Keratinocyte (primary cell): ENCODE measurements around the gene TEAD3. TPM values are rescaled to one million over a fixed set of nuclear protein-coding genes. Genes with fewer than 3 reads are reported as not detected.

ENCODE experiments used
- DNase-seq: peaks from one replicate; pipeline ENCODE4 v3.0.0-alpha.2; 2011; ENCODE audit warnings: low read depth, missing footprints, low spot score
- FAIRE-seq: peaks from 2 replicates; lab custom pipeline; 2011; peaks lifted over from hg19 to GRCh38; lab: Jason Lieb, UNC
- H2AFZ ChIP-seq: 2 replicates; pipeline ENCODE4 v1.6.0; 2012; ENCODE audit warnings: low read length, control low read depth, inconsistent platforms; ENCODE audit not compliant: control insufficient read depth
- H3K27ac ChIP-seq: 2 replicates; pipeline ENCODE4 v1.5.1; 2011; ENCODE audit warnings: low read length; ENCODE audit not compliant: control insufficient read depth, insufficient read depth
- H3K27me3 ChIP-seq: 3 replicates; pipeline ENCODE4 v1.6.0; 2011; ENCODE audit warnings: low read length; ENCODE audit not compliant: control insufficient read depth, insufficient read depth; ENCODE audit errors: extremely low read depth
- H3K36me3 ChIP-seq, 2 experiments: 2 replicates in 1 of 2; 3 replicates in 1 of 2; pipeline ENCODE4 v1.5.1; 2011; ENCODE audit warnings: low read length in 2 of 2, mild to moderate bottlenecking in 1 of 2; ENCODE audit not compliant: control insufficient read depth in 2 of 2, insufficient read depth in 2 of 2; ENCODE audit errors: extremely low read depth in 1 of 2
- H3K4me1 ChIP-seq: 3 replicates; pipeline ENCODE4 v1.5.1; 2011; ENCODE audit warnings: low read length; ENCODE audit not compliant: control insufficient read depth, insufficient read depth; ENCODE audit errors: extremely low read depth
- H3K4me2 ChIP-seq: 3 replicates; pipeline ENCODE4 v1.6.0; 2011; ENCODE audit warnings: low read depth, low read length; ENCODE audit not compliant: control insufficient read depth, insufficient read depth; ENCODE audit errors: extremely low read depth
- H3K4me3 ChIP-seq, 3 experiments: fragments of 200-600 bp in 1 of 3; sonication (generic) in 1 of 3; 2 replicates in 2 of 3; 3 replicates in 1 of 3; pipeline ENCODE4 v1.5.1; 2011 to 2016; ENCODE audit warnings: low read length in 3 of 3, mild to moderate bottlenecking in 3 of 3, control low read depth in 2 of 3, inconsistent platforms in 1 of 3, low read depth in 1 of 3, mixed read lengths in 1 of 3, mixed run types in 1 of 3, moderate library complexity in 1 of 3; ENCODE audit not compliant: control insufficient read depth in 2 of 3, insufficient read depth in 2 of 3; ENCODE audit errors: extremely low read depth in 1 of 3
- H3K79me2 ChIP-seq: 2 replicates; pipeline ENCODE4 v1.6.0; 2012; ENCODE audit warnings: low read length; ENCODE audit not compliant: control insufficient read depth, insufficient read depth
- H3K9ac ChIP-seq: 3 replicates; pipeline ENCODE4 v1.6.0; 2011; ENCODE audit warnings: low read length; ENCODE audit not compliant: control insufficient read depth, insufficient read depth; ENCODE audit errors: extremely low read depth
- H3K9me1 ChIP-seq: 3 replicates; pipeline ENCODE4 v1.6.0; 2011; ENCODE audit warnings: low read length; ENCODE audit not compliant: control insufficient read depth, insufficient read depth; ENCODE audit errors: extremely low read depth
- H3K9me3 ChIP-seq: 2 replicates; pipeline ENCODE4 v1.5.1; 2012; ENCODE audit warnings: low read depth, low read length; ENCODE audit not compliant: control insufficient read depth
- H4K20me1 ChIP-seq: 3 replicates; pipeline ENCODE4 v1.6.0; 2011; ENCODE audit warnings: low read length; ENCODE audit not compliant: control insufficient read depth, insufficient read depth; ENCODE audit errors: extremely low read depth
- CTCF ChIP-seq, 3 experiments: IDR thresholded peaks in 1 of 3; conservative IDR thresholded peaks in 1 of 3; optimal IDR thresholded peaks in 1 of 3; 2 replicates in 2 of 3; 3 replicates in 1 of 3; pipeline versions ENCODE3 to v1.5.1; 2011; ENCODE audit warnings: low read length in 3 of 3, mild to moderate bottlenecking in 3 of 3, moderate library complexity in 2 of 3, control low read depth in 1 of 3, inconsistent platforms in 1 of 3; ENCODE audit not compliant: insufficient read depth in 2 of 3; ENCODE audit errors: extremely low read depth in 1 of 3
- EZH2 ChIP-seq: IDR thresholded peaks from one replicate; pipeline ENCODE4 v1.6.1; 2012; ENCODE audit warnings: inconsistent platforms, mild to moderate bottlenecking, low read length, moderate library complexity
- dilution Hi-C: fragments of 300-500 bp; cut with MboI; formaldehyde crosslinking; loops from one replicate; pipeline ENCODE4 v1.7.0; 2020; ENCODE audit warnings: low sequenced_read_pairs; ENCODE audit not compliant: extremely low pct_ligation_motif_present
- polyA plus RNA-seq, 5 experiments: library from polyadenylated mRNA; depleted of rRNA in 3 of 5; stranded (reverse) in 3 of 5; stranded (forward) in 1 of 5; unstranded in 1 of 5; fragments of >200 nt; gene quantifications; 1 replicate in 1 of 5; 2 replicates in 3 of 5; 3 replicates in 1 of 5; pipeline versions ENCODE4 v1.2.1 to v1.2.3, GENCODE V29; 2011 to 2012; ENCODE audit warnings: missing spikeins in 2 of 5, low read depth in 1 of 5, low replicate concordance in 1 of 5
- small RNA-seq, 3 experiments: library from RNA; depleted of rRNA; stranded (forward); fragments of <200 nt; gene quantifications; one replicate each; pipeline ENCODE3, GENCODE V24; 2012; ENCODE audit warnings: low read depth in 3 of 3, low replicate concordance in 1 of 3; ENCODE audit not compliant: insufficient read length in 3 of 3

TEAD3 gene
- polyA plus RNA-seq, 1 donor (not counting 4 experiments of a cell fraction or from before 2014, with no cell fraction given), result 5.7 TPM

GRCh38 chr6:35425284-35425683, 71.6 kb downstream of the TEAD3 start:
- Histone ChIP-seq H3K4me3 (no peak overlapping the region), H3K36me3 (peaks cover 32 to 37% of the 10 kb centered on the region in 2 experiments), H3K9ac (peak overlapping the region; percentile 25), H3K4me1 (peaks cover 20% of the 10 kb centered on the region), H3K79me2 (no peaks in the 10 kb centered on the region), H4K20me1 (no peaks in the 10 kb centered on the region), H3K9me3 (peaks cover 15% of the 10 kb centered on the region), H3K27ac (peak overlapping the region; percentile 18), H2AFZ (no peak overlapping the region), H3K27me3 (no peaks in the 10 kb centered on the region), H3K4me2 (peak overlapping the region; percentile 31), H3K9me1 (peaks cover 2% of the 10 kb centered on the region)
- DNase-seq (no peak), FAIRE-seq (peak; percentile 70)
- TF ChIP-seq CTCF (optimal IDR thresholded peaks at IDR 0.05 in 1 of 3, IDR thresholded peaks at IDR 0.05 in 1 of 3, conservative IDR thresholded peaks at IDR 0.05 in 1 of 3; ENCODE audit: extremely low read depth in 1 of 3, insufficient read depth in 2 of 3, low read length in 3 of 3) (no peak), EZH2 (no peak)
- dilution Hi-C loops, result no loop called here

Small RNA genes lying within 50 kb of the gene (small RNA-seq; reads per million reads assigned to genes)
- 0 to 0.67 (median 0.07) reads per million in 3 experiments for gene MIR7111

Other genes starting within 250 kb of the TEAD3 start
- gene ZNF76, start 237.3 kb downstream of the TEAD3 start, polyA plus RNA-seq, result 7.2 to 11.5 TPM (median 7.6 TPM) in 3 replicates
- 12.4 to 17.4 TPM (median 17.3 TPM) in 3 replicates for gene DEF6, start 199.3 kb downstream of the TEAD3 start, polyA plus RNA-seq
- 15.1 to 24.4 TPM (median 20.6 TPM) in 3 replicates for gene PPARD, start 154.5 kb downstream of the TEAD3 start, polyA plus RNA-seq
- gene FANCE, start 44.7 kb downstream of the TEAD3 start, polyA plus RNA-seq, result 4.2 to 6.4 TPM (median 5.8 TPM) in 3 replicates
- 2,190 to 2,462 TPM (median 2,432 TPM) in 3 replicates for gene RPL10A, start 28.7 kb downstream of the TEAD3 start, polyA plus RNA-seq
- gene TULP1, start 15.8 kb upstream of the TEAD3 start, polyA plus RNA-seq, result not detected in 3 replicates
- gene FKBP5, start 191.8 kb upstream of the TEAD3 start, polyA plus RNA-seq, result 48.0 to 88.3 TPM (median 59.0 TPM) in 3 replicates
- gene ARMC12, start 240.0 kb upstream of the TEAD3 start, polyA plus RNA-seq, result 0.34 to 1.7 TPM (median 0.54 TPM) in 3 replicates